GM19455 (cell line): Measurements from ENCODE around the gene LGR6.

Source experiments
- ATAC-seq: cut with Tn5 transposase; IDR thresholded peaks from one replicate; pipeline ENCODE4 v1.9.1; 2021; ENCODE audit not compliant: unreplicated experiment

LGR6 gene

DNA sequence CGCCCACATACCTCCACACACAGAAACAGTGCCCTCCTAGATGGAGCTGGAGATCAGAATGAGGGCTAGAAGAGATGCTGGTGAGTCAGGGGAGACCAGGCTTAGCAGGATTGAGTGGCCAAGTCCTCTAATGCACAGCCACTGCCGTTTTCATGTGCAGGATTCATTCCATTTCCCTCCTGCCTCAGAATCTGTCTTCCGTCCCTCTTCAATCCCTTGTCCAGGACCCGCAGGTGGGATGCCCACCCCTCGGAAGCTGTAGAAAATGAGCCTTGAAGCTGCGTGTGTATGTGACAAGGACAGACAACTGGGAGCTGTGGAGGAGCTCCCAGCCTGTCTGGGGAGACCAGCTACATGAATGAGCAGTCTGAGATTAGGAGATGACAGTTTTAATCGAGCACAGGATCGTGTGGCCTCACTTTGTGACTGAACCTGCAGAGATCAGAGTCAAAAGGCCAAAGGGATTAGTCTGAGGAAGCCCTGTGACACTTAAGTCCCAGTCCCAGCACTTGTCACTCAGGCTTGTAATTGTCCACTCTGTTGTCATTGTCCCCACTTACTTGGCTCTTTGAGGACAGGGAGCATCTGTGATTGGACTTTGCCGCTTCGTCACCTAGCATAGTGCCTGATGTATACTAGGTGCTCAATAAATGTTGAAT lies 22.0 kb downstream of the LGR6 start:
- no peak for ATAC-seq

DNA sequence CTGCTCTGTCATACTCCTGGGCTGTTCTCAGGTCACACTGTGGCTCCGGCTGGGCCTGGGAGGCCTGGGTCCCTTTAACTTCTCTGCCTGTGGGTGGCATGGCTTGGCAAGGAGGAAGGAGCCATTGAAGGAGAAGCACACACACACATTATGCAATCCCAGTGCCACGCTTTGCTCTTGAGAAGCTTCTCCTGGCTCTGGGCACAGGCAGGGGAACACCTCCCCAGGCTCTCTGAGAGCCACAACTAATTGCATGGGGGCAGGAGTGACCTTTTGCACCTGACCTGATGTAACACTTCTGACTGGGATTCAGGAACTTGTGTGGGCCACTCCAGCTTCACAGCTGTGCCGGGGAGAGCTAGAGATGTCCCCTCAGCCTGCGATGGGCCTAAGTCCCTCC lies 23.1 kb downstream of the LGR6 start:
- no peak for ATAC-seq

DNA sequence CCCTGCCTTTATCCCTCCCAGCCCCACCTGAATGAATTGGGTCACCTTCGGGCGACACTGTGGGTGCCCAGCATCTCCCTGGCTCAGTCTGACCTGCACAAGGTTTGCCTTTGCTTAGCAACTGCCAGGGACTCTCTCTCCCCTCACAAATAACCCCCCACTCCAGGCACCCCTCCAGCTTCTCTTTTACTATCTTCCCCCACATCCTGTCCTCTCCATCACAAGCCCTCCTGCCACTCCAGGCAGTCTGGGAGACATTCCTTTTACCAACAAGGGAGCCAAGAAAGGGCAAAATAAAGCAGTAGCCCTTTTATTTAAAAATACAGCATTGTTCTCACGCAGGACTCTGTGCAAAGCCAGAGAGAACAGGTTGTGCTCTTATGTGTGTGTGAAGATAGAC lies 23.9 kb downstream of the LGR6 start:
- no peak for ATAC-seq

DNA sequence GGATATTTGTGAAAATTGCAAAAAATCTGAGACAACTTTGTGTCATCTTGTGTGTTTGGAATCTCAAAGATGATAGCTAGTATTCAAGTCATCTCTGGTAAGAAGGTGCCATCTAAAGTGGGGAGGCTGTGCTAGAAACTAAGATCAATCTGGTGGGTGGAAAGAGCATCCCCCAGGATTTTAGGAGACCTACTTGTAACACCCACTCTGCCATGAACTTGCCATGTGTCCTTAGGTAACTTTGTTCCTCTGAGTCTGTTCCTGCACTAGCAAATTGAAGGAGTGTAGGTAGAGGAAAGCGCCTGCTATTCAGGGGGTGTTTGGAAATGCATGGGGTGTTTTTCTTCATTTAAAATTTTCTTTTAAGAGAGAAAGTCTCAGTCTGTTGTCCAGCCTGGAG lies 24.4 kb downstream of the LGR6 start:
- ATAC-seq: no peak

DNA sequence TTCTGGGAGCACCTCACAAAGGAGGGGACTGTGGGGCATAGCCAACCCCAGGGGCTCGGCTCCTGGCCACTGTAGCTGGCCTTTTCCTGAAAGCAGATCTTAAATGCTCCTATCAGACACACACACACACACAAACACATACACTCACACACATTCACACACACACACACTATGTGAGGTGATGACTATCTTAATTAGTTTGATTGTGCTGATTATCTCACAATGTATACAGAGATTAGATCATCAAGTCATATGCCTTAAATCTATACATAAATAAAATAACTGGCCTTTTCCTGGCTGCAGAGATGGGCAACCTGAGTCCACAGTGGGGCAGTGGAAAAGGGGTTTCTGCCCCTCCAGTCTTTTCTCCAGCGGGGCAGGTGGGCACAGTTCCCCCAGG lies 27.1 kb downstream of the LGR6 start:
- ATAC-seq: no peak

DNA sequence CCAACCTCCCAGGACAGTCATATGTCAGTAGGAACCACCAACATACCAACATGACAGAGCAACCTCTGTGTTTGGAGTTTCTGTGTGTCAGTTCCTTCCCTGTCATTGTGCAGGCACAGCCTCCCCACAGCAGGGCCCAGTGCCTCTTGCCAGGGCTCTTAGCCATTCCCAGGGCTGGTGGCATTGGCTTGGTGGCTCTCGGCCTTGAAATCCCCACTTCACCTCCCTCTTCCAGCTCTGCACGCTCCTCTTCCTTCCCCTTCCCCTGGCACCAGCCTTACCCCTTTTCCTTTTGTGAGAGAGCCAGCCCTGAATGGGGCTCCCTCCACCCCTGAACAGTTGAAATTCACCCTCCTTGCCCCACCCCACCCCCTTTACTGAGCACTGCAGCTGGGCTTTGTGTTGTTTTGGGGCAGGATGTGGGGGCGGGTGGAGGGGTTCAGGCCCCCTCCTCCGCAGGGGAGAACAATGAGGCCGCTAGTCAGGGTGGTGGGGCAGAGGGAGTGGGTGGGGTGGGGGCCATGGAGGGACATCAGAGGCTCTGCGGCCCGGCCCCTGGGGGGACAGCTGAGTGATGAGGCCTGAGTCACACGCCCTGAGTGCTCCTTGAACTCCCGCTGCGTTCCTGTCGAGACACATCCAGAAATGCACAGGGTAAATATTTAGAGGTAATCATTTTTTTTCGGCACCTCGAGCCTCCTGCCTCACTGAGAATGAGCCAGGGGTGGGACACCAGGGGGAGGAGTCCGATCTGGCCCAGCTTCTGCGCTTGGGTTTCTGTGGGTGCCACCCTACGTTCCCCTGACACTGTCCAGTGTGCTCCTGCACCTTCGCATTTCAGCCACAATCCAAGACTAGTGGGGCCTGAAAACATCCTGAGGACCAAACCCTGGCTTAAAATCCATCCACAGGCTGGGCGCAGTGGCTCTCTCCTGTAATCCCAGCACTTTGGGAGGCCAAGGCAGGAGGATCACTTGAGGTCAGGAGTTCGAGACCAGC lies 28.6 kb downstream of the LGR6 start:
- ATAC-seq: no peak

DNA sequence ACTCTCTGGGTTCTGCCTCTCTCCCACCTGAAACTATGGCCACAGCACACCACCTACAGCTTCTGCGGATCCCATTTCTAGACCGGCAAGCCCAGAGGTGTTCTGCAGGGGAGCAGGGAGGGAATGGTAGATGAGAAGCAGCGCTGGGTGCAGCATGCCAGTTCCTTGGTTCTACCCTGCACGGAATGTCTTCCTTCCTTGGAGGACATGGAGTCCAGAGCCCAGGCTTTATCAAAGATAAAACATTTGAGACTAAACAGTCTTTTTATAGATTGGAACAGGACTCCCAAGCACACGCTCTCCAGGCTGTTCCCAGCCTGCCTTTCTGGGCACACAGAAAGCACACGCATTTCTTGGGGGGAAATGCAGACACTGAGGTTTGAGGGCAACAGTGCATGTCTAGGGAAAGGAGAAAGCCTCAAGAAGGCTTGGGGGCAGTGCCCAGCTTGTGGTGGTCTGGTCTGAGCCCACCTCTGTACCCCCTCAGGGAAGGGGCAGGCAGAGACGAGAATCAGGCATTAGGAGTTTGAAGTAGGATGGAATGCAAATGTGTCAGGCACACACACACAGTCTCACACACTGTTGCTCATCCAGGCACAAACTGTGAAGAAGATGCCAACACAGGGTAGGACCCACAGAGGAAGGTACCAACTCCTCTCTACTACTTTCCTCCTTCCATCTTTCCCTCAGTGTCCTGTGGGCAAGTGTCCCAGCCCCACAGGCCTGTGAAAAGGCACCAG lies 29.7 kb downstream of the LGR6 start:
- ATAC-seq: no peak

DNA sequence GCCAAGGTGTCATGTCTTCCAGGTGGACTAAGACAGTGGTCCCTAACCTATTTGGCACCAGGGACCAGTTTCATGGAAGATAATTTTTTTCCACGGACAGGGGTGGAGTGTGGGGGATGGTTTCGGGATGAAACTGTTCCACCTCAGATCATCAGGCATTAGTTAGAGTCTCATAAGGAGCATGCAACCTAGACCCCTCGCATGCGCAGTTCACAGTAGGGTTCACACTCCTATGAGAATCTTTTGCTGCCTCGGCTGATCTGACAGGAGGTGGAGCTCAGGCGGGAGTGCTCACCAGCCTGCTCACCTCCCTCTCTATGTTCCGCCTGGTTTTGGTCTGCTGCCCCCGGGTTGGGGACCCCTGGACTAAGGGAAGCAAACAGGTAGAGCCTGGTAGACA lies 30.9 kb downstream of the LGR6 start:
- ATAC-seq: no peak

DNA sequence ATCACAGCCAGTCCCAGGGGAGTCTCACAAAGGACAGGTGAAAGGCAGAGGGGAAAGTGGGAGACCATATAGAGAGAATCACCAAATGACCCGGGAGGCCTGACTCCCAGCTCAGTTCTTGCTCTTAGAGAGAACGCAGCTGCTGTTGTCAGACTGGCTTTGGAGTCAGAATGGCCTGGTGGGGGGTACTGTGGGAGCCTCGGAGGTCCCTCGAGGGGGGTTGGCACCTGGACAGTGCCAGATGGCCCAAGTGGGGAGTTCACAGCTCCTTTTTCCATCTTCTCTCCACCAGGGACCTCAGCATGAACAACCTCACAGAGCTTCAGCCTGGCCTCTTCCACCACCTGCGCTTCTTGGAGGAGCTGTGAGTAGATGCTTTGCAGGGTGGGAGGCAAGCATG lies 31.5 kb downstream of the LGR6 start:
- no peak for ATAC-seq

DNA sequence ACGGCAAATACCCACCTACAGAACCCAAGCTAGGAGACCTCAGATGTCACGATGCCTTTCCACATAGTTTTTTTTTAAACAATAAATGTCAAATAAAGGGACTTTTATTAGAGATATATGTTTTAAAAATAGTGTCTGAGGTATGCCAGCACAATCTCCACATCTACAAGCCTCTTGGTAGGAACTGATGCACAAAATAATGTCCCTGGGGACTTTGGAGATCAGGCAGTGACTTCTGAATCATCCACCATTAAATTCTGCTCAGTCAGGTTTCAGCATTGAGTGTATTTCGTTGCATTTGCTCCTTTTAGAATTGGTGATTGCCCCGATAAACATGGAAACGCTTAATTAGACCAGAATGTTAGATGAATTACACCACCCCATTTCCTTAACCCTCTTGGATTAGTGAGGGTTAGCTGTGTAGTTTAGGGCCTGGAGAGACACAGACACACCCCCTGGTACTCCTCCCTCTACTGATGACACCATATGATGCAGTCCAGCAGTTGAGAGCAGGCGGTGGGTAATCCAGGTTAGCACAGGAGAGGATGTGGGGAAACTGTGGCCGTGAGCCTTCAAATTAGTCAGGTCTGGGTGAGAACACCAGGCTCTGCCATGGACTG lies 33.6 kb downstream of the LGR6 start:
- ATAC-seq: no peak

DNA sequence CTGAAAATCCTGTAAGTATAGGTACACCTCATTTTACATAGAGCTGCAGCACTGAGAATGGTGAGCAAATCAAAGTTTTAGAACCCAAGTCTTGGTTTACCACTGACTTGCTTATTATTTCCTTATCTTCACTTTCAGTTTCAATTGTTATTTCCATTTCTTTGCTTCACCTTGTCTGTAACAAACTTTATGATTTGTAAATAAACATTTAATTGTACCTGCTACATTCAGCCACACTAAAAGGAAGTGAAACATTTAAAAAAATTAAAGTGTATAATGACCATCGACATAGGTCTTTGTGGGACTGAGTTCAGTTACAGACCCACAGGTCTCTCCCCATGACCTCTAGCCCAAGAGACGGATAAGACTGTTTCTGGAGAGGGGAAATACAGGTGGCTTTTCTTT lies 34.4 kb downstream of the LGR6 start:
- no peak for ATAC-seq

DNA sequence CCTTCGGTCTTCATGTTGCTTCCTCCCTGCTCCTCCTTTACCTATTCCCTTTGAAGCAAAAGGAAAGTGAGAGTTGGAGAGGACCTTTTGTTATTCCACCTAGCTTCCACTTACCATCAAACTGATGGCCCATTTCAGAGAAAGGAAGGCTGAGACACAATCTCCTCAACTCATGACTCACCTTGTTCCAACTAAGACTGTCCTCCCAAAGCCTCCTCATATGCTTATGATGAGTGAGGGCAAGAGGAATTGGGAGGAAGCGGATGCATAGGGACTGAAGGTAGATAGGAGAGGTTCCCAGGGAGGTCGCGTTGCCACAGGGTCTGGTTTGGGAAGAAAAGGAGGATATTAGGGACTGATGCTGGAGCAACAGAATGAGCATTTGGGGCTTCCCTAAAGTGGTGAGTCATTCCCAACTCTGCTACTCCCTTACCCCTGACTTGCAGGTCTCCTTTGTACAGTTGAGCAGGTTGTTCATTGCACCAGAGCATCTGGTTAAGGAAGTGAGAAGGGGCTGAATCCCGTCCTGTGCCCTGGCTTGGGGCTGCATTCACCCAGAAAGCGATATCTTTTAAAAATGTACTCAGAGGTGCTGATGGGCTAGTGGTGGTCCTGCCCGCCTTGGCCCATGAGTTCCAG lies 35.0 kb downstream of the LGR6 start:
- no peak for ATAC-seq

DNA sequence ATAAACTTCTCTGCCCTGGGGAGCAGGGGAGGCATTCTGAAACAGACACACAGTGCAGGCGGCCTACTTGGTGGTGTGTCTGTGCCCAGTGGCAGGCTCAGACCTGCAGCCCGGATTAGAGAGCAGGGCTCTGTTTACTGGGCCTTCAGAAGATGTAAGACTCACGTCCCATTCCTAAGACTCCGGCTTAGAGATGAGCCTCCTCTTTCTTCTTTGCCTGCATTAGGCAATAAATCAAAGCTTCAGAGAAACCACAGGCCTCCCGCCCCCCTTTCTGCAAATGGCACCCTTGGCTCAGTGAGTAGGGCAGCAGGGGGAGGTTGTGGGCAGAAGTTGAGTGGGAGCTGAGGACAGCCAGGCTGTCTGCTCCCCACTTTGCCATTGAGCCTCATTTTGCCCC lies 35.8 kb downstream of the LGR6 start:
- no peak for ATAC-seq

DNA sequence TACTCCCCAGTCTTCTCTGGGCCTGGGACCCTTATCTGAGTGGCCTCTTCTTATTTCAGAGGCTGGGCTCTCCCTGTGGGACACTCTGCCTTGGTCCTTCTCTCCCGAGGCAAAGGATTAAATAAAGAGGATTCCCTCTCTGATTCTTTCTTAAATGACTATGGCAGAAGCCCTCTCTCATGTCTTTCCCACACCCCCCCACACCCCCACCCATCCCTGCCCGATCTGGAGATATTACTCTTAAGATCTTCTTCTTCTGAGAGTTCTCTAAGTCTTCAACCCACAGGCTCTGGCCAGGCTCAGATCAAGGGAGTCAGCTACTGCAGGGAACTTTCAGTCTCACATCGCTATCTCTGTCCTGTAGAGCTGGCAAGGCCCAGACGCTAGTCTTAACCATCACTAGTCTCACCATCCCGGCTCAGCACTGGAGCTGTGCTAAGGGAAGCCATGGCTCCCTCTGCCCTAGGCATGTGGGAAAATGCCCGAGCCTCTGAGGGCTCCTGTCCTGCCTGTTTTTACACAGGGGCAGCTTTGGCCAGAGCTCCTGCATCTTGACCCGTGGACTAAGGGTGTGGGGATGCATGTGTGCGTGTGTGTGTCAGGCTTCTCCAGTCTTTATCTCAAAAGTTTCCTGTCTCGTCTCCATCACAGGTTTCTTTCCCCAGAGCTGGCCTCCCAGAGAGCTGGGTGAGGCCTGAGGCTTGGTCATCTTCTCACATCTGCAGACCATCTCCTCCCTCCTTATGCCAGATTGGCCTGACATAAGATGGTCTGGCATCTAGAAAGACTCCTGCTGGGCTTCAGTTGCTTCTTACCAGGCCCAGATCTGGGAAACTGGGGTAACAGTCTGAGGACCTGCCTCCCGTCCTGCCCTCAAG lies 36.7 kb downstream of the LGR6 start:
- no peak for ATAC-seq

DNA sequence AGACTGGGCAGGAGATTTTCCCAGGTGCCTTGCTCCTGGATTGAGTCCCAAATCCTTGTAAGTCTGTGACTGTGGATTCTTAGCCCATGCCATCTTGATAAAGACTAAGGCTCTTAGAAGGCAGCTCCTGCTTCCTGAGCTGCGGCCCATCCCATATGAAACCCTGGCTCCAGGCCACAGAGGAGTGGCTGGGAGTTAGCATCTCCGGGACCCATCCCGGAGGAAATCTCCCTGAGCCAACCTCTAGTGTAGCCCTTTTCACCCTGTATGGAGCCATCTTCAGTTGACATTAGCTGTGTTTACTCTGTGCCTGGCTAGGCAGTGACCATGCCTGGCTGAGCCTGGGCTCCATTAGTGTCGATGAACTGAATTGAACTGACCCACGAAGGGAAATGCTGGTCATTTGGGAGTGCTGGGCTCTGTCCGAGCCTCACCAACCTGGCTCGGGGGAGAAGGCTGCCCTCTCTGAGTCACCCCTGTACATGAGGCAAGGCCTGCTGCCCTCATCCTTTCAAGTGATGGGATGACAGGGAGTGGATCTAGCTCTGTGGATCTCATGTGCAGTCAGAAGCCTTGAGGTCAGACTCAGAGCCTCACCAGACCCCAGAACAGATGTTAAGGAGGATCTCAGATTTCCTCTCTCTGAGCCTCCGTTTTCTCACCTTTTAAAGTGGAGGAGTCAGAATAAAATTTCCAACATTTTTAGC lies 37.5 kb downstream of the LGR6 start:
- no peak for ATAC-seq

DNA sequence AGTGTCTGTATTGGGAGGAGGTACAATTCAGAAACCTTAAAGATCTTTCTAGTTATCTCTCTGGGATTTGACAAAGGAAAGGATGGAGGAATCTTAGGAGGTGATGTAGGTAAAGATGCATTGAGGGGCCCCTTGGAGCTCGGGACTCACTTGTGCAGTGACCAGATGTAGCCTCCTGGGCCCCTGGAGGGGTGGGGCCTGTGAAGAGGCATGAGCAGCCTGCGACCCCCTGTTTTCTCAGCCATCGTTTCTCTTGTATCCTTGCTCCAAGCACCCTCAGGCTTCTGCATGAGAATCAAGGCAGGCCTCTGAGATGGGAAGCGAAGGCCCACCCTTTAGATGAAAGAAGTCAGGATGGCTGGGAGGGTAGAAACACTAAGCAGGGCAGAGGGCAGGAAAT lies 39.6 kb downstream of the LGR6 start:
- no peak for ATAC-seq

DNA sequence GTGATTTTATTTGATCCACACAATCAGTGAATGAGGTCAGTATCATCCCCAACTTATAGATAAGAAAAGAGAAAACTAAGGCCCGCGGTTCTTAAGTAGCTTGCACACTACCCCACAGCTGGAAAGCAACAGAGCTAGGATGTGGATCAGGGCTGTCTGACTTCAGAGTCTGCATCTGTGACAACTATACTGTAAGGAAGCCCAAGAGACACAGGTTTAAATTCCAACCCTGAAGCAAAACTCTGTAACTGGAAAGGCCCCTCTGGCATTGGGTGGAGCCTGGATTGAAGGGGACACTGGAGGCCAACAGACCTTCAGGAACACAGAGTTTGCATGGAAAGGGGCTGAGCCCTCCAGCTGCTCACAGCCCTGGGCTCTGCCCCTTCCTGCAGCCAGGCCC lies 40.2 kb downstream of the LGR6 start:
- ATAC-seq: no peak

DNA sequence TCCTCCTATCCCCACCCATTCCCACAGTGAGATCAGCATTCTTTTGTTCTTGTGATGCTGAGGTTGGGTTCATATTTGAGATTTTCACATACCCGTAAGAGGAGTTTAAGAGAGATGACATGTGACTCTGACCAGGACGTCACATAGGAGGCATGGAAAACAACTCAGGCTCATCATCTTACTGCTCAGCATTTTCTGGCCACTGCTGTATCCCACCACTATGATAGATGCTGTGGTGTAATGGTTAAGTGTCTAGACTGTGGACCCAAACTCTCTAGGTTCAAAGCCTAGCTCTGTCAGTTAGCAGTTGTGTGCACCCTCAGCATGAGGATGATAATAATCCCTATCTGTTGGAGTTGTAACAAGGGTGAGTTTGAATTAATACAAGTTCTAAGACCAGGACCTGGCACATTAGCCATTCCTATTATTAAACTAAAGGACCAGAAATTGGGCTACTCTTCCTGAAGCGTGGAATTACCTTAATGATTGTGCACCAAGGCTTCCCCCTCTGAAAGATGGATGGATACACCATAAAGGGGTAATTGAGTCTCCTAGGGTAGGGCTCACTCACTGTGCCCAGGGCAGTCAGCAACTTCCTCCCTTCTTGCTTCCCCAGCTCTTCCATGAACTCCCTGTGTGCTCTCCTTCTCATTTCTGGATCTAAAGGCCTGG lies 40.9 kb downstream of the LGR6 start:
- ATAC-seq: no peak
